Gastroesophageal sphincter (tissue), 4 donors: ENCODE results near the gene RASIP1. TPM values are rescaled to one million over a fixed set of nuclear protein-coding genes. Genes with fewer than 3 reads are reported as not detected.

Source experiments
- ATAC-seq: fragments of 150-250 bp; one replicate; pipeline ENCODE4 v1.9.1; 2016; ENCODE audit warnings: mild to moderate bottlenecking, moderate library complexity
- H3K27ac ChIP-seq, 4 donors: fragments of 200-600 bp; sonication (generic) in 3 of 4; 1 replicate in 3 of 4; 2 replicates in 1 of 4; pipeline ENCODE4 v1.5.1; 2016 to 2019
- H3K27me3 ChIP-seq: fragments of 200-600 bp; sonication (generic); one replicate; pipeline ENCODE4 v1.5.1; 2019
- H3K36me3 ChIP-seq, 2 donors: fragments of 200-600 bp; sonication (generic); one replicate each; pipeline ENCODE4 v1.5.1; 2019; ENCODE audit warnings: control low read depth in 1 of 2
- H3K4me1 ChIP-seq, 3 donors: fragments of 200-600 bp; sonication (generic); 1 replicate in 2 of 3; 2 replicates in 1 of 3; pipeline ENCODE4 v1.5.1; 2016 to 2019; ENCODE audit warnings: control low read depth in 2 of 3
- H3K4me3 ChIP-seq, 2 donors: fragments of 200-600 bp; sonication (generic); one replicate each; pipeline ENCODE4 v1.5.1; 2019; ENCODE audit warnings: mild to moderate bottlenecking in 1 of 2, moderate library complexity in 1 of 2
- H3K9me3 ChIP-seq, 3 donors: fragments of 200-600 bp; sonication (generic); one replicate each; pipeline ENCODE4 v1.5.1; 2017 to 2019; ENCODE audit warnings: control low read depth in 2 of 3
- EP300 ChIP-seq: sonication (generic); formaldehyde crosslinking; IDR thresholded peaks from one replicate; pipeline ENCODE4 v1.6.1; 2017; ENCODE audit warnings: antibody characterized with exemption, mild to moderate bottlenecking
- POLR2A ChIP-seq, 2 donors: fragments of 450-650 bp; IDR thresholded peaks; one replicate each; pipeline ENCODE4 v1.6.1; 2017; ENCODE audit warnings: antibody characterized with exemption in 2 of 2, mild to moderate bottlenecking in 2 of 2, moderate library complexity in 1 of 2
- POLR2AphosphoS5 ChIP-seq: sonication (generic); formaldehyde crosslinking; IDR thresholded peaks from one replicate; pipeline ENCODE4 v1.6.1; 2017; ENCODE audit warnings: antibody characterized with exemption
- WGBS, 2 donors: methylation state at CpG; one replicate each; pipeline ENCODE4 v1.1.5; 2018; ENCODE audit warnings: low coverage in 1 of 2; 5-methylcytosine and 5-hydroxymethylcytosine counted together
- total RNA-seq, 4 donors: library from RNA; depleted of rRNA; stranded (reverse); fragments of >200 nt; gene quantifications; one replicate each; pipeline ENCODE4 v1.1.0, GENCODE V29; 2016
- TF ChIP-seq, protein P1 (sequence below), 4 experiments: fragments of 200-600 bp in 2 of 4; fragments of 450-650 bp in 2 of 4; sonication (generic) in 1 of 4; IDR thresholded peaks; one replicate each; pipeline ENCODE4 v1.5.1; 2017 to 2019; ENCODE audit warnings: antibody characterized with exemption in 4 of 4, mild to moderate bottlenecking in 2 of 4, moderate library complexity in 2 of 4

Gene RASIP1
- total RNA-seq, 4 donors from 2014 or later = 9.8 to 16.4 (median 10.3) TPM

DNA sequence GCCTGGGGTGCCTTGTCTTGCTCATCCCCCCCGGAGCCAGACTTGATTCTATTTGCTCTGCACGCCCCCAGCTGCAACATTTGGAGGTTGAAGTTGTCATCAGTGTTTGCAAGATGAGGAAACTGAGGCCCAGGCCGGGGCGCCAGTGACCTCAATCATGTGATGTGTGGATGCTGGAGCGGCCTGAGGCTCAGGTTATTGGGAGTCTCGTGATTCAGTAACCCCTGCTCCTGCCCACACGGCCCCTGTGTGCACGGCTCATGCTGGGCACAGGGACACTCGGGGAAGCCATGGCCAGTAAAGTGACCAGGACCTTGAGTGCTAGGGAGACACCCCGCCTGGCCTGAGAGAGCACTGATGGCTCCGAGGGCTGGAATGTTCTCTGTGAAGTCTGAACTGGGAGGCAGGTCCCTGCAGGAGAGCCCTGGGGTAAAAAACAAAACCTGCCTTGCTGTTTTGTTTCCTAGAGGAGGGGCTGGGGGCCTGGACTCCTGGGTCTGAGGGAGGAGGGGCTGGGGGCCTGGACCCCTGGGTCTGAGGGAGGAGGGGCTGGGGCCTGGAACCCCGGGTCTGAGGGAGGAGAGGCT is 16.8 kb upstream of the RASIP1 start:
- Histone ChIP-seq H3K4me1 (peaks cover 0 to 14% (median 8%) of the 10 kb centered on the region in 3 donors), H3K27ac (no peak overlapping the region), H3K27me3 (peaks cover 26% of the 10 kb centered on the region), H3K36me3 (no peaks in the 10 kb centered on the region), H3K4me3 (no peak overlapping the region), H3K9me3 (no peaks in the 10 kb centered on the region)
- WGBS, 2 donors = no CpG with 5 or more reads among the region's 12 CpGs
- no peak for ATAC-seq
- TF ChIP-seq, protein P1, sequence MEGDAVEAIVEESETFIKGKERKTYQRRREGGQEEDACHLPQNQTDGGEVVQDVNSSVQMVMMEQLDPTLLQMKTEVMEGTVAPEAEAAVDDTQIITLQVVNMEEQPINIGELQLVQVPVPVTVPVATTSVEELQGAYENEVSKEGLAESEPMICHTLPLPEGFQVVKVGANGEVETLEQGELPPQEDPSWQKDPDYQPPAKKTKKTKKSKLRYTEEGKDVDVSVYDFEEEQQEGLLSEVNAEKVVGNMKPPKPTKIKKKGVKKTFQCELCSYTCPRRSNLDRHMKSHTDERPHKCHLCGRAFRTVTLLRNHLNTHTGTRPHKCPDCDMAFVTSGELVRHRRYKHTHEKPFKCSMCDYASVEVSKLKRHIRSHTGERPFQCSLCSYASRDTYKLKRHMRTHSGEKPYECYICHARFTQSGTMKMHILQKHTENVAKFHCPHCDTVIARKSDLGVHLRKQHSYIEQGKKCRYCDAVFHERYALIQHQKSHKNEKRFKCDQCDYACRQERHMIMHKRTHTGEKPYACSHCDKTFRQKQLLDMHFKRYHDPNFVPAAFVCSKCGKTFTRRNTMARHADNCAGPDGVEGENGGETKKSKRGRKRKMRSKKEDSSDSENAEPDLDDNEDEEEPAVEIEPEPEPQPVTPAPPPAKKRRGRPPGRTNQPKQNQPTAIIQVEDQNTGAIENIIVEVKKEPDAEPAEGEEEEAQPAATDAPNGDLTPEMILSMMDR (IDR thresholded peaks at IDR 0.05) = no peak
- TF ChIP-seq EP300 (no peak), POLR2AphosphoS5 (no peak), POLR2A (IDR thresholded peaks at IDR 0.05) (no peak)

DNA sequence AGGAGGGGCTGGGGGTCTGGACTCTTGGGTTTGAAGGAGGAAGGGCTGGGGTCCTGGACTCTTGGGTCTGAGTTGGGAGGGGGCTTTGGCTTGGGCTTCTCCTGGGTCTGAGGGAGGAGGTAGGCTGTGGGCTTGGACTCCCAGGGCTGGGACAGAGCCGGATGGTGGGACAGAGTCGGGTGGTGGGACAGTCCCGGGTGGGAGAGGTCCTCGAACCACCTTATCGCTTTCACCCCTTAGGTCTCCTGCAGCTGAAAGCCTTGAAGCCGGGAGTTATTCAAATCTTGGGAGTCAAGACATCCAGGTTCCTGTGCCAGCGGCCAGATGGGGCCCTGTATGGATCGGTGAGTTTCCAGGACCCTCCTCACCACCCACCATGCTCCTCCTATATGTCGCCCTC is 16.3 kb upstream of the RASIP1 start:
- ATAC-seq = no peak
- peaks cover 31% of the 10 kb centered on the region for H3K27me3 ChIP-seq
- H3K27ac ChIP-seq = no peak overlapping the region
- WGBS, 2 donors = 40 to 96% methylated on average over 1 to 5 of the region's 9 CpGs
- no peak overlapping the region for H3K4me3 ChIP-seq
- no peaks in the 10 kb centered on the region for H3K9me3 ChIP-seq
- no peaks in the 10 kb centered on the region for H3K36me3 ChIP-seq
- peaks cover 0 to 19% (median 10%) of the 10 kb centered on the region in 3 donors for H3K4me1 ChIP-seq
- TF ChIP-seq EP300 = no peak
- TF ChIP-seq, protein P1 (IDR thresholded peaks at IDR 0.05) = no peak
- no peak for TF ChIP-seq POLR2AphosphoS5
- no peak for TF ChIP-seq POLR2A (IDR thresholded peaks at IDR 0.05)

DNA sequence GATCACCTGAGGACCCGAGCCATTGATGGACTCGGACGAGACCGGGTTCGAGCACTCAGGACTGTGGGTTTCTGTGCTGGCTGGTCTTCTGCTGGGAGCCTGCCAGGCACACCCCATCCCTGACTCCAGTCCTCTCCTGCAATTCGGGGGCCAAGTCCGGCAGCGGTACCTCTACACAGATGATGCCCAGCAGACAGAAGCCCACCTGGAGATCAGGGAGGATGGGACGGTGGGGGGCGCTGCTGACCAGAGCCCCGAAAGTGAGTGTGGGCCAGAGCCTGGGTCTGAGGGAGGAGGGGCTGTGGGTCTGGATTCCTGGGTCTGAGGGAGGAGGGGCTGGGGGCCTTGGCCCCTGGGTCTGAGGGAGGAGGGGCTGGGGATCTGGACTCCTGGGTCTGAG is 15.8 kb upstream of the RASIP1 start:
- ATAC-seq = no peak
- Histone ChIP-seq H3K4me1 (peaks cover 0 to 22% (median 10%) of the 10 kb centered on the region in 3 donors), H3K36me3 (no peaks in the 10 kb centered on the region), H3K4me3 (no peak overlapping the region), H3K27ac (no peak overlapping the region), H3K9me3 (no peaks in the 10 kb centered on the region), H3K27me3 (peaks cover 36% of the 10 kb centered on the region)
- TF ChIP-seq POLR2A (IDR thresholded peaks at IDR 0.05) (no peak), EP300 (no peak), POLR2AphosphoS5 (no peak)
- TF ChIP-seq, protein P1 (IDR thresholded peaks at IDR 0.05) = no peak
- no CpG with 5 or more reads among the region's 11 CpGs for WGBS, 2 donors

DNA sequence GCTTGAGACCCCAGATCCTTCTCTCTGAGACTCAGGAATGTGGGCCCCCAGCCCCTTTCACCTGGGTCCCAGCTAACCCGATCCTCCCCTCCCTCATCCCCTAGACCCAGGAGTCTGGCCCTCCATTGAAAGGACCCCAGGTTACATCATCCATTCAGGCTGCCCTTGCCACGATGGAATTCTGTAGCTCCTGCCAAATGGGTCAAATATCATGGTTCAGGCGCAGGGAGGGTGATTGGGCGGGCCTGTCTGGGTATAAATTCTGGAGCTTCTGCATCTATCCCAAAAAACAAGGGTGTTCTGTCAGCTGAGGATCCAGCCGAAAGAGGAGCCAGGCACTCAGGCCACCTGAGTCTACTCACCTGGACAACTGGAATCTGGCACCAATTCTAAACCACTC is 15.4 kb upstream of the RASIP1 start:
- no peaks in the 10 kb centered on the region for H3K36me3 ChIP-seq
- no peak overlapping the region for H3K27ac ChIP-seq
- H3K9me3 ChIP-seq = no peaks in the 10 kb centered on the region
- no peak for TF ChIP-seq EP300
- TF ChIP-seq, protein P1 (IDR thresholded peaks at IDR 0.05) = no peak
- no peak for TF ChIP-seq POLR2A (IDR thresholded peaks at IDR 0.05)
- no peak for TF ChIP-seq POLR2AphosphoS5
- no peak for ATAC-seq
- H3K4me3 ChIP-seq = no peak overlapping the region
- peaks cover 37% of the 10 kb centered on the region for H3K27me3 ChIP-seq
- peaks cover 0 to 22% (median 10%) of the 10 kb centered on the region in 3 donors for H3K4me1 ChIP-seq
- 100% methylated on average over 4 of the region's 5 CpGs; no CpG with 5 or more reads in 1 of the 2 donors for WGBS, 2 donors

DNA sequence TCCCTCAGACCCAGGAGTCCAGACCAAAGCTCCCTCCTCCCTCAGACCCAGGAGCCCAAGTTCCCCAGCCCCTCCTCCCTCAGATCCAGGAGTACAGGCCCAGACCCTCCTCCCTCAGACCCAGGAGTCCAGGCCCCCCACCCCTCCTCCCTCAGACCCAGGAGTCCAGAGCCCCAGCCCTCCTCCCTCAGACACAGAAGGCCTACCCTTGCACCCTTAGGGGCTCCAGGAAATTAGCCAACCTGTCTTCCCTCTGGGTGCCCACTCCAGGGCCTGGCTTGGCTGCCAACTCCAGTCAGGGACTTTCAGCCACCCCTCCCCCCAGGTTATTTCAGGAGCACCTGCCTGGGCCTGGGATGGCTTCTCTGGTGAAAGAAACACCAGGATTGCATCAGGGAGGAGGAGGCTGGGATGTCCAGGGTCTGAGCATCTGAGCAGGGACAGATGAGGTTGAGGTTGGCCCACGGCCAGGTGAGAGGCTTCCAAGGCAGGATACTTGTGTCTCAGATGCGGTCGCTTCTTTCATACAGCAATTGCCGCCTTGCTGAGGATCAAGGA is 14.8 kb upstream of the RASIP1 start, which contains the start of gene FGF21:
Gene FGF21 (plus strand): TSS at position 441 of the 558 bp plus-strand sequence. CDS start 713 bp downstream, outside the sequence.
- H3K4me1 ChIP-seq = peaks cover 0 to 22% (median 10%) of the 10 kb centered on the region in 3 donors
- no peaks in the 10 kb centered on the region for H3K36me3 ChIP-seq
- H3K9me3 ChIP-seq = no peaks in the 10 kb centered on the region
- WGBS, 2 donors = 83 to 95% methylated on average over 3 to 4 of the region's 4 CpGs
- ATAC-seq = no peak
- H3K27ac ChIP-seq = no peak within 1 kb of the TSS
- TF ChIP-seq, protein P1 (IDR thresholded peaks at IDR 0.05) = no peak
- no peak for TF ChIP-seq EP300
- TF ChIP-seq POLR2A (IDR thresholded peaks at IDR 0.05) = no peak
- no peak for TF ChIP-seq POLR2AphosphoS5
- no peak within 1 kb of the TSS for H3K4me3 ChIP-seq
- peaks cover 38% of the 10 kb centered on the region for H3K27me3 ChIP-seq
